ENCODE data around the gene HRG. TPM values are rescaled to one million over a fixed set of nuclear protein-coding genes. Genes with fewer than 3 reads are reported as not detected.

HRG gene
- total and polyA plus RNA-seq, 2 of the 8 experiments (the other 6 are each of a cell fraction or from before 2014, with no cell fraction given), result 0.03 to 0.15 TPM

DNA sequence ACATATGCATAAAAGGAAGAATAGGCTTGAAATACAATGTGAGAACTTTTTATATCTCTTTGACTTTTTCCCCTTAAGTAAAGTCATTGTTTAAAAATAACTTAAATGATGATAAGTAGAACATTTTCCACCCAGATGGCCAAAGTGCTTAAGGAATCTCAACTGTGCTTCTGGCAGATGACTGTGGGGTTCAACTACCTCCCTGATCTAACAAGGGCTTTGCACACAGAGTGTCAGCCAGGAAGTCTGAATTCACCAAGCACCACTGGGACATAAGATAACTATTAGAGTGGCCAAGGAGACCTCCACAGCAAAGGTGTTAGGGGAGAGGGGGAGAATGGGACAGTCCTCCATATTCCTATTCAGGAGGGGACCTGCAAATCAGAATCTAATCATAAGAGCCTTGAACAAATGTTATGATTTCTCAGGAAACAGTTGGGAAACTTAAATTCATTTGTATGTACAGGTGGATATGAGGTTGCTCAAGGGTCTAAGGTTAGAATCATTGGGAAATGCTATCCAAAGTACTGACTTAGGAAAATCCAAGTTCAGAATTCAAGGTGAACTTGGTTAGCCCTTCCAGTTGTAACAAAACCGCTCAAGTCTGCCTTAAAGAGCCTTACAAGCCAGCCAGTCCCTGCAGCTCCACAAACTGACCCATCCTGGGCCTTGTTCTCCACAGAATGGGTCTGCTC, 25.9 kb upstream of the HRG start, which contains the start of gene FETUB (continued):
- TF ChIP-seq KDM1A (IDR thresholded peaks at IDR 0.05; ENCODE audit: borderline replicate concordance, low read length) (no peak), CTBP2 (IDR thresholded peaks at IDR 0.05; ENCODE audit: borderline replicate concordance, insufficient read depth, insufficient read length, low read length) (no peak), POU5F1 (IDR thresholded peaks at IDR 0.05; ENCODE audit: low read depth, low read length) (no peak), POLR2AphosphoS5 (IDR thresholded peaks at IDR 0.05; ENCODE audit: low read depth, low read length) (no peak), BACH1 (IDR thresholded peaks at IDR 0.05; ENCODE audit: low read length) (no peak), TBP (IDR thresholded peaks at IDR 0.05; ENCODE audit: low read depth, low read length) (no peak), HDAC2 (IDR thresholded peaks at IDR 0.05; ENCODE audit: borderline replicate concordance in 1 of 2, low read depth in 2 of 2, low read length in 2 of 2) (no peak), RAD21 (IDR thresholded peaks at IDR 0.05 in 1 of 2, conservative IDR thresholded peaks at IDR 0.05 in 1 of 2; ENCODE audit: low read depth in 2 of 2, low read length in 2 of 2) (no peak), TAF7 (optimal IDR thresholded peaks at IDR 0.05; ENCODE audit: borderline replicate concordance, low read depth, low read length) (no peak)
- TF ChIP-seq, protein P1, sequence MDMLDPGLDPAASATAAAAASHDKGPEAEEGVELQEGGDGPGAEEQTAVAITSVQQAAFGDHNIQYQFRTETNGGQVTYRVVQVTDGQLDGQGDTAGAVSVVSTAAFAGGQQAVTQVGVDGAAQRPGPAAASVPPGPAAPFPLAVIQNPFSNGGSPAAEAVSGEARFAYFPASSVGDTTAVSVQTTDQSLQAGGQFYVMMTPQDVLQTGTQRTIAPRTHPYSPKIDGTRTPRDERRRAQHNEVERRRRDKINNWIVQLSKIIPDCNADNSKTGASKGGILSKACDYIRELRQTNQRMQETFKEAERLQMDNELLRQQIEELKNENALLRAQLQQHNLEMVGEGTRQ (IDR thresholded peaks at IDR 0.05; ENCODE audit: low read length), result no peak
